GM19468 (cell line): Measurements from ENCODE around the gene BIRC2.

Experiments used
- ATAC-seq: cut with Tn5 transposase; IDR thresholded peaks from one replicate; pipeline ENCODE4 v1.9.1; 2021; ENCODE audit warnings: mild to moderate bottlenecking, moderate library complexity, moderate number of reproducible peaks; ENCODE audit not compliant: unreplicated experiment; ENCODE audit errors: extremely low read depth

Gene BIRC2

DNA sequence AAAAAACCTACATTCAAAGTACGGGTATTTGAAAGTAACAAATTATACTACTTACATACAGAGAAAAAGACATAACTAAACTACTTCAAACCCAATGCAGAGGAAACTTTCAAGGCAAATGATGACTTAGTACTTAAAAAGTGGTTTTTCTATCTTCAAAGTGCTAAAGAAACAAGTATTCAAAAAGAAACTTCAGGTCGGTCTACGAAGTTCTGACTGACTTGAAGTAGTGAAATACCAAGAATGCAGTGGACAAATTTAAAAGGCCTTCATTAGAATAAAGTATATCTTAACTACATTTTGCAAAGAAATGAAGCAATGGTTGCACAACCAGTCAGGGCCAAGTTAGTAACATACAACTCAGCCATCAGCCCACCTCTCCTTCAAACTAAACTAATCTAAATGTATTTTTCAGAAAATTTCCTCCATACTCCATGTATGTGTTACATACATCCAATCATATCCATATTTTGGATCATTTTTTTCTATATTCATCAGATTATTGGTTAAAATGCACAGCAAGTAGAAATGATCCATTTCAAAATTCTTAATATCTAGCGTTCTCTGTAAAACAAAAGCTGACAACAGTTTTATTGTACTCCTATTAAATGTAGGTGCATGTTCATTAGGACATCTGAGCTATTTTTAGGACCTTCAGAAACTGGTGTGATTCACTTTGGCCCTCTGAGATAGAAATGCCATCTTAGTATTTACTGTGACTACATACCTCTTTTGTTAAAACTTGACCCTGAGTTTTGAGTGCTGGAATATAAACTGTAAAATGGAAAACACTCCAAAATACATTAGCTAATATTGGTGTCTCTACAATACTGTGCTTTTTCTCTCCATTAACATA is 49.9 kb downstream of the BIRC2 start:
- no peak for ATAC-seq

GRCh38 chr11:102398297-102398696 is 51.3 kb downstream of the BIRC2 start:
- no peak for ATAC-seq

DNA sequence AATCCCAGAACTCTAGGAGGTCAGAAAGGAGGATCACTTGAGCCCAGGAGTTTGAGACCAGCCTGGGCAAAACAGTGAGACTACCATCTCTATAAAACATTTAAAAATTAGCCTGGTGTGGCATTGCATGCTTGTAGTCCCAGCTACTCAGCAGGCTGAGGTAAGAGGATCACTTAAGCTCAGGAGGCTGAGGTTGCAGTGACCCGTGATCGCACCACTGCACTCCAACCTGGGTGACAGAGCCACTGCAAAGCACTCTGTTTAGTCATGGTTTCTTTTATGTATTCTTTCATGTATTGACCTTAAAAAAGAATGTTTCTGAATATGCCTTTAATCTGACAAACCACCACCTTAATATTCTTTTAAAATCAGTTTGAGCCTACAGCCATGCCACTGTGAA is 52.2 kb downstream of the BIRC2 start:
- no peak for ATAC-seq

GRCh38 chr11:102400603-102401002 is 53.6 kb downstream of the BIRC2 start:
- ATAC-seq, result no peak

GRCh38 chr11:102401905-102402304 is 54.9 kb downstream of the BIRC2 start:
- ATAC-seq, result no peak

GRCh38 chr11:102402548-102402947 is 55.5 kb downstream of the BIRC2 start:
- no peak for ATAC-seq

GRCh38 chr11:102405501-102405900 is 58.5 kb downstream of the BIRC2 start:
- no peak for ATAC-seq

- ATAC-seq, result no peak
Observed at GRCh38 chr11:102406099-102406498, 59.1 kb downstream of the BIRC2 start.

DNA sequence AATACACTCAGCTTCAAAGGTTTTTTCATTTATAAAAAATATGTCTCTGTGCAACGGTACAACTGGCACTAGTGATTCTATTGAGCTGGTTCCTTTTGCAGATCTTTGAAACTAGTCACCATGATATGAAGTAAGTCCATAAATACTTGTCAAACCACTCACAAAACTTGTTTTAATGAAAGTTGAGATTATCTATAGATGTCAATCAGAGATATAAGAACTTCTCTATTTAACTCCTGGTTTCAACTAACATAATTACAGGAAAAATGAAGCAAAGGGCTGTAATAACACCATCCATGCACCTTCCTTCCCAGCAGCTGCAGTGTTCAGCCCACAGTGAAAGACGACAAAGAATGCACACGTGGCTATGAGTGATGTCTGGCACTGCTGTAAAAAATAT is 60.9 kb downstream of the BIRC2 start:
- no peak for ATAC-seq

- ATAC-seq, result no peak
Observed at GRCh38 chr11:102408339-102408738, 61.3 kb downstream of the BIRC2 start.

GRCh38 chr11:102410382-102410784 is 63.4 kb downstream of the BIRC2 start:
- ATAC-seq, result no peak

GRCh38 chr11:102411142-102411541 is 64.1 kb downstream of the BIRC2 start:
- no peak for ATAC-seq

DNA sequence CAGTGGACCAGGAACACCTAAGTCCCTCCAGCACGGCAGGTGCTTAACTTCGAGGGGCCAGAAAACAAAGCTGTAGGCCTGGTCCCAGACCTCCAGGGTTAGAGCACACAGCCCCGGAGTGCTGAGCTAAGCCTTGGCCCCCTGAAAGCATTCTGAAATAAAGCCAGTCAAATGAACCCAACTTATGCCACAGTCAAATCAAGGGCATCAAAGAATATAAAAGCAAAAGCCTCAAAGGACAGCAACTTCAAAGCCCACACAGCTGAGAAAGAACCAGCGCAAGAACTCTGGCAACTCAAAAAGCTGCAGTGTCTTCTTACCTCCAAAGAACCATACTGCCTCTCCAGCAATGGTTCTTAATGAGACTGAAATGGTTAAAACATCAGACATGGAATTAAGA is 66.5 kb downstream of the BIRC2 start:
- no peak for ATAC-seq

GRCh38 chr11:102414559-102414958 is 67.5 kb downstream of the BIRC2 start:
- no peak for ATAC-seq

DNA sequence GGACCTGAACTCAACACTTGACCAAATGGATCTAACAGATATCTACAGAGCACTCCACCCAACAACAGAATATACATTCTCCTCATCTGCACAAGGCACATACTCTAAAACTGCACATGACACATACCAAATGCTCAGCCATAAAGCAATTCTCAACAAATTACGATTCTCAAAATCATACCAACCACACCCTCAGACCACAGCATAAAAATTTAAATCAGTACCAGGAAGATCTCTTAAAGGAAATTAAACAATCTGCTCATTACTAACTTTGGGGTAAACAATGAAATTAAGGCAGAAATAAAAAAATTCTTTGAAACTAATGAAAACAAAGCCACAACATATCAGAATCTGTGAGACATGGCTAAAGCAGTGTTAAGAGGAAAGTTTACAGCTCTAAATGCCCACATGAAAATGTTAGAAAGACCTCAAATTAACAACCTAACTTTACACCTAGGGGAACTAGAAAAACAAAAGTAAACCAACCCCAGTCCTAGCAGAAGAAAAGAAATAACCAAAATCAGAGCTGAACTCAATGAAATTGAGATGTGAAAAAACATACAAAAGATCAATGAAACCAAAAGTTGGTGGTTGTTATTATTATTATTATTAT is 68.4 kb downstream of the BIRC2 start:
- ATAC-seq, result no peak

GRCh38 chr11:102416976-102417375 is 70.0 kb downstream of the BIRC2 start:
- no peak for ATAC-seq

GRCh38 chr11:102419181-102419580 is 72.2 kb downstream of the BIRC2 start:
- ATAC-seq, result no peak

- peak; percentile 66 for ATAC-seq
Observed at GRCh38 chr11:102420547-102420946, 73.5 kb downstream of the BIRC2 start.

GRCh38 chr11:102421261-102421660 is 74.2 kb downstream of the BIRC2 start:
- ATAC-seq, result no peak

DNA sequence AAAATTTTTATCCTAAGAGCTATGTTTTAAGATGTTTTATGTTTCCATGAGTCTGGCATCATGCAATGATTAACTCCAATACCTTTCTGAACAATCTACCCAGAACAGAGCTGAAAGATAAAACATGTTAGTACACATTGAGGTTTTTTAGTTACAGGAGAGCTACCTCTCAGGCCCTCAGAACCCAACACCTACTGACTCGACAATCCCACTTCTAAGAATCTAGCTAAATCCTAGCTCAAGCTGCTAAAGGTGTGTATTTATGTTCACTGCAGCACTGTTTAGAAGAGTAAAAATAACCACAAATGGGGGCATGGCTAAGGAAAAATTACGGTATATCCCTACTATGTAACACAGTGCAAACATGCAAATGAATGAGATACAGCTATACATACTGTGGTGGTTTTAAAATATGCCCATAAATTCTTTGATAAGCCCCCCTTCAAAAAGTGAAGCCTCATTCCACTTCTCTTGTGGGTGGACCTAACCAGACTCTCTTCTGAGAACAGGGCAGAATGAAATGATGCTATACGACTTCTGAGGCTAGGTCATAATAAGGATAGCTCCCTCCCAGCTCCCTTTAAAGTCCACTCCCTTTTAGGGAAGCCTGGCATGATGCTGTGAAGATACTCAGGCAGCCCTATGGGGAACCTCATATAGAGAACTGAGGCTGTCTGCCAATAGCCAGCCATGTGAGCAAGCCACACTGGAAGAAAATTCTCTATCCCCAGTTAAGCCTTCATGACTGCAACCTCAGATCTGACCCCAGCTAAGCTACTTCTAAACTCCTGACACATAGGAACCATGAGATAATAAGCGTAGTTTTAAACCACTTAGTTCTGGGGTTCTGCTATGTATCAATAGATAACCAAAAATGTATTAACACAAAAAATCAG is 76.1 kb downstream of the BIRC2 start:
- ATAC-seq, result no peak

GRCh38 chr11:102423936-102424335 is 76.9 kb downstream of the BIRC2 start:
- ATAC-seq, result no peak
